NT2/D1 (cell line): Measurements from ENCODE around the gene OR1S2.

Experiments used
- YY1 ChIP-seq: IDR thresholded peaks from 2 replicates; pipeline ENCODE4 v1.6.1; 2011; ENCODE audit not compliant: insufficient read length, insufficient read depth
- ZNF274 ChIP-seq: IDR thresholded peaks from 2 replicates; pipeline ENCODE4 v1.6.1; 2011; ENCODE audit warnings: mild to moderate bottlenecking, low read depth, low read length

DNA sequence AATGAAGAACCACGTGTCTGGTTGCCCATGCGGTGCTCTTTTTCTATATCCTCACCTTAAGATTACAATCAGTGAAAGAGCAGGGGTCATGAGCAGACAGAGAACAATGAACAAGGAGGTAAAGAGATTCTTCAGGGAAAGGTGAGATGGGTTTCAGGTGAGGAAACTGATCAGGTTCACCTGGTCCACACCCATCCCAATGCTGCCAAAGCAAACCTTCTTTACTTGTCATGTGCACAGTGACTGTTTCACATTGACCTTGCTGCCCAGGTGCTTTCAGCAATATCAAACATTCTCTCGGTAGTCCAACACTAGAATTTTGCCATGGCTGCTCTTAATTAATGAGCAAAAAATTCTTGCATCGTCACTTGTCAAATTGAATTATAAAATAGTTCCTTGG, 39.6 kb downstream of the OR1S2 start:
- TF ChIP-seq YY1 = no peak
- no peak for TF ChIP-seq ZNF274
